Measurements from ENCODE around the gene RGP1. TPM values are rescaled to one million over a fixed set of nuclear protein-coding genes. Genes with fewer than 3 reads are reported as not detected.

The RGP1 gene
- polyA plus RNA-seq, 1 donor (not counting 4 experiments of a cell fraction or from before 2014, with no cell fraction given): 18.3 TPM

GRCh38 chr9:35791297-35791921, 42.3 kb downstream of the RGP1 start, which contains the start of gene NPR2:
TSS of gene NPR2 (plus strand) at chr9:35791591. CDS start at chr9:35792409, 818 bp downstream.
- Histone ChIP-seq H3K36me3 (ENCODE audit: control insufficient read depth in 2 of 2, extremely low read depth in 1 of 2, insufficient read depth in 2 of 2, low read length in 2 of 2) (no peaks in the 10 kb centered on the region), H2AFZ (ENCODE audit: control insufficient read depth, low read length) (peak within 1 kb of the TSS; percentile 56), H3K27ac (ENCODE audit: control insufficient read depth, insufficient read depth, low read length) (no peak within 1 kb of the TSS), H3K4me1 (ENCODE audit: control insufficient read depth, extremely low read depth, insufficient read depth, low read length) (peaks cover 9% of the 10 kb centered on the region), H3K9me3 (ENCODE audit: control insufficient read depth, low read depth, low read length) (no peaks in the 10 kb centered on the region), H3K4me2 (ENCODE audit: control insufficient read depth, extremely low read depth, insufficient read depth, low read depth, low read length) (peak within 1 kb of the TSS; percentile 32), H3K4me3 (ENCODE audit: control insufficient read depth in 2 of 3, extremely low read depth in 1 of 3, insufficient read depth in 2 of 3, low read depth in 1 of 3, low read length in 3 of 3) (peak within 1 kb of the TSS in 2 of 3 experiments; percentile 15 to 33), H3K9me1 (ENCODE audit: control insufficient read depth, extremely low read depth, insufficient read depth, low read length) (no peaks in the 10 kb centered on the region), H3K27me3 (ENCODE audit: control insufficient read depth, extremely low read depth, insufficient read depth, low read length) (no peaks in the 10 kb centered on the region), H4K20me1 (ENCODE audit: control insufficient read depth, extremely low read depth, insufficient read depth, low read length) (no peaks in the 10 kb centered on the region), H3K9ac (ENCODE audit: control insufficient read depth, extremely low read depth, insufficient read depth, low read length) (peak within 1 kb of the TSS; percentile 33), H3K79me2 (ENCODE audit: control insufficient read depth, insufficient read depth, low read length) (no peaks in the 10 kb centered on the region)
- dilution Hi-C loops (cut with MboI; ENCODE audit: extremely low pct_ligation_motif_present, low sequenced_read_pairs): no loop called here
- DNase-seq (ENCODE audit: low read depth, low spot score) (no peak), FAIRE-seq (no peak)
- TF ChIP-seq EZH2 (IDR thresholded peaks at IDR 0.05; ENCODE audit: low read length) (no peak), CTCF (optimal IDR thresholded peaks at IDR 0.05 in 1 of 3, IDR thresholded peaks at IDR 0.05 in 1 of 3, conservative IDR thresholded peaks at IDR 0.05 in 1 of 3; ENCODE audit: extremely low read depth in 1 of 3, insufficient read depth in 2 of 3, low read length in 3 of 3) (no peak)

GRCh38 chr9:35792024-35792813, 43.1 kb downstream of the RGP1 start:
- TF ChIP-seq EZH2 (IDR thresholded peaks at IDR 0.05; ENCODE audit: low read length) (no peak), CTCF (optimal IDR thresholded peaks at IDR 0.05 in 1 of 3, IDR thresholded peaks at IDR 0.05 in 1 of 3, conservative IDR thresholded peaks at IDR 0.05 in 1 of 3; ENCODE audit: extremely low read depth in 1 of 3, insufficient read depth in 2 of 3, low read length in 3 of 3) (no peak)
- no peak overlapping the region for H2AFZ ChIP-seq (ENCODE audit: control insufficient read depth, low read length)
- dilution Hi-C loops (cut with MboI; ENCODE audit: extremely low pct_ligation_motif_present, low sequenced_read_pairs): no loop called here
- no peak overlapping the region for H3K4me3 ChIP-seq (ENCODE audit: control insufficient read depth in 2 of 3, extremely low read depth in 1 of 3, insufficient read depth in 2 of 3, low read depth in 1 of 3, low read length in 3 of 3)
- H3K9me1 ChIP-seq (ENCODE audit: control insufficient read depth, extremely low read depth, insufficient read depth, low read length): no peaks in the 10 kb centered on the region
- H3K27ac ChIP-seq (ENCODE audit: control insufficient read depth, insufficient read depth, low read length): no peak overlapping the region
- FAIRE-seq (no peak), DNase-seq (ENCODE audit: low read depth, low spot score) (no peak)
- H3K4me2 ChIP-seq (ENCODE audit: control insufficient read depth, extremely low read depth, insufficient read depth, low read depth, low read length): no peak overlapping the region
- no peaks in the 10 kb centered on the region for H3K36me3 ChIP-seq (ENCODE audit: control insufficient read depth in 2 of 2, extremely low read depth in 1 of 2, insufficient read depth in 2 of 2, low read length in 2 of 2)
- no peaks in the 10 kb centered on the region for H4K20me1 ChIP-seq (ENCODE audit: control insufficient read depth, extremely low read depth, insufficient read depth, low read length)
- no peaks in the 10 kb centered on the region for H3K27me3 ChIP-seq (ENCODE audit: control insufficient read depth, extremely low read depth, insufficient read depth, low read length)
- peaks cover 9% of the 10 kb centered on the region for H3K4me1 ChIP-seq (ENCODE audit: control insufficient read depth, extremely low read depth, insufficient read depth, low read length)
- no peaks in the 10 kb centered on the region for H3K79me2 ChIP-seq (ENCODE audit: control insufficient read depth, insufficient read depth, low read length)
- no peak overlapping the region for H3K9ac ChIP-seq (ENCODE audit: control insufficient read depth, extremely low read depth, insufficient read depth, low read length)
- no peaks in the 10 kb centered on the region for H3K9me3 ChIP-seq (ENCODE audit: control insufficient read depth, low read depth, low read length)

Measured in keratinocyte (primary cell).